Neuronal stem cell (in vitro differentiated cells): Measurements from ENCODE around the gene TULP4.

Experiments used
- DNase-seq: peaks from one replicate; pipeline ENCODE4 v3.0.0-alpha.2; 2013; ENCODE audit warnings: low spot score
- H2AFZ ChIP-seq: one replicate; pipeline ENCODE4 v1.6.1; 2013; ENCODE audit warnings: mild to moderate bottlenecking, low read length, inconsistent platforms
- H2AK5ac ChIP-seq: 2 replicates; pipeline ENCODE4 v1.6.1; 2013; ENCODE audit warnings: low read depth, mild to moderate bottlenecking, inconsistent platforms, low read length, moderate library complexity, mixed read lengths
- H2BK120ac ChIP-seq: 2 replicates; pipeline ENCODE4 v1.6.1; 2013; ENCODE audit warnings: low read depth, mild to moderate bottlenecking, inconsistent platforms, low read length, moderate library complexity, mixed read lengths
- H2BK12ac ChIP-seq: one replicate; pipeline ENCODE4 v1.6.1; 2013; ENCODE audit warnings: low read length, inconsistent platforms
- H2BK15ac ChIP-seq: 2 replicates; pipeline ENCODE4 v1.6.1; 2013; ENCODE audit warnings: mild to moderate bottlenecking, low read length, inconsistent platforms, mixed read lengths
- H2BK5ac ChIP-seq: one replicate; pipeline ENCODE4 v1.6.1; 2013; ENCODE audit warnings: inconsistent platforms, mild to moderate bottlenecking, low read length, moderate library complexity
- H3K14ac ChIP-seq: one replicate; pipeline ENCODE4 v1.6.1; 2013; ENCODE audit warnings: low read length, inconsistent platforms
- H3K18ac ChIP-seq: 2 replicates; pipeline ENCODE4 v1.6.1; 2013; ENCODE audit warnings: low read length, inconsistent platforms
- H3K23ac ChIP-seq: 2 replicates; pipeline ENCODE4 v1.6.1; 2013; ENCODE audit warnings: low read depth, mild to moderate bottlenecking, mixed read lengths, low read length, inconsistent platforms; ENCODE audit not compliant: poor library complexity
- H3K27ac ChIP-seq: replicated peaks from 3 replicates; pipeline ENCODE4 v1.5.1; 2013; ENCODE audit warnings: low read length, inconsistent platforms
- H3K27me3 ChIP-seq, 3 experiments: 2 replicates each; pipeline ENCODE4 v1.6.1; 2013; ENCODE audit warnings: low read length in 3 of 3, mild to moderate bottlenecking in 2 of 3, inconsistent platforms in 1 of 3, low read depth in 1 of 3, mixed read lengths in 1 of 3, moderate library complexity in 1 of 3; ENCODE audit not compliant: control insufficient read depth in 3 of 3, insufficient read depth in 3 of 3
- H3K36me3 ChIP-seq, 2 donors: replicated peaks in 1 of 2; 2 replicates each; pipeline ENCODE4 v1.6.1; 2013; ENCODE audit warnings: low read length in 2 of 2; ENCODE audit not compliant: control insufficient read depth in 2 of 2, insufficient read depth in 2 of 2
- H3K4ac ChIP-seq: 2 replicates; pipeline ENCODE4 v1.6.1; 2013; ENCODE audit warnings: inconsistent platforms, mild to moderate bottlenecking, low read length, moderate library complexity
- H3K4me1 ChIP-seq, 2 donors: 1 replicate in 1 of 2; 2 replicates in 1 of 2; pipeline ENCODE4 v1.6.1; 2013; ENCODE audit warnings: low read length in 2 of 2, low read depth in 1 of 2; ENCODE audit not compliant: control insufficient read depth in 2 of 2, insufficient read depth in 1 of 2
- H3K4me2 ChIP-seq: one replicate; pipeline ENCODE4 v1.6.1; 2013; ENCODE audit warnings: mild to moderate bottlenecking, low read length, inconsistent platforms; ENCODE audit not compliant: insufficient read depth, poor library complexity, severe bottlenecking
- H3K4me3 ChIP-seq, 2 donors: 2 replicates each; pipeline ENCODE4 v1.5.1; 2013; ENCODE audit warnings: low read length in 2 of 2, mild to moderate bottlenecking in 2 of 2, inconsistent platforms in 1 of 2, moderate library complexity in 1 of 2
- H3K79me1 ChIP-seq: one replicate; pipeline ENCODE4 v1.6.1; 2013; ENCODE audit warnings: low read depth, mild to moderate bottlenecking, inconsistent platforms, low read length, moderate library complexity
- H3K9ac ChIP-seq: one replicate; pipeline ENCODE4 v1.6.1; 2013; ENCODE audit warnings: mild to moderate bottlenecking, low read depth, low read length, inconsistent platforms; ENCODE audit not compliant: poor library complexity
- H3K9me3 ChIP-seq, 2 donors: replicated peaks in 1 of 2; 2 replicates each; pipeline versions ENCODE3 to v1.6.1; 2013; ENCODE audit warnings: low read length in 2 of 2, mild to moderate bottlenecking in 2 of 2, inconsistent platforms in 1 of 2, low read depth in 1 of 2, mixed read lengths in 1 of 2, moderate library complexity in 1 of 2; ENCODE audit not compliant: control insufficient read depth in 2 of 2, insufficient read depth in 1 of 2
- H4K8ac ChIP-seq: one replicate; pipeline ENCODE4 v1.6.1; 2013; ENCODE audit warnings: low read depth, mild to moderate bottlenecking, inconsistent platforms, low read length, moderate library complexity
- H4K91ac ChIP-seq: one replicate; pipeline ENCODE4 v1.6.1; 2013; ENCODE audit warnings: low read length, low read depth, mild to moderate bottlenecking, inconsistent platforms; ENCODE audit not compliant: poor library complexity
- WGBS, 2 donors: extraction: QIAGEN DNeasy Blood & Tissue Kit; methylation state at CpG; one replicate each; pipeline ENCODE4 v1.1.7; 2013; ENCODE audit warnings: missing lambda C conversion rate in 2 of 2, mixed read lengths in 1 of 2; ENCODE audit not compliant: insufficient read length in 2 of 2, insufficient replicate concordance in 1 of 2; ENCODE audit errors: extremely low coverage in 2 of 2; 5-methylcytosine and 5-hydroxymethylcytosine counted together

The TULP4 gene

DNA sequence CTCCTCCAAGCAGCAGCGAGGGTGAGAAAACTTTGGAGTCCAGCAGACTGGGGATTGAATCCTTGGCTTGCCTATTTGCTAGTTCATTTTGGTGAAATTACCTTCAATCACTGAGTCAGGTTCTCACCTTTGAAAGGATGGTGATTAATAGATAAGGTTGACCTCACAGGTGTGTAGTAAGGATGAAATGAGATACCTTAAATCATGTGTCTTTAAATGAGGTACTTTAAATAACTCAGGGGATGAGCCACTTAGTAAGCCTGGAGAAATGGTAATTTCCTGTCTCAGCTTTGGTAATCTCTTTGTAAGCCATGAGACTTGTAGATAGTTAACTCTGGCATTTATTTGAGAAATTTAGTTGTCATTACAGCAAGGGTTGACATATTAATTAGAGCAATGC is 70.2 kb downstream of the TULP4 start:
- Histone ChIP-seq H2BK5ac (no peak overlapping the region), H2BK15ac (no peak overlapping the region), H3K4ac (no peak overlapping the region), H3K27me3 (no peaks in the 10 kb centered on the region), H3K79me1 (no peaks in the 10 kb centered on the region), H3K4me1 (peaks cover 3 to 6% of the 10 kb centered on the region in 2 donors), H3K9me3 (peaks cover 3 to 5% of the 10 kb centered on the region in 2 donors), H3K36me3 (no peaks in the 10 kb centered on the region), H3K23ac (no peak overlapping the region), H3K4me3 (no peak overlapping the region), H2AK5ac (no peak overlapping the region), H3K27ac (no peak overlapping the region), H2BK120ac (no peak overlapping the region), H3K14ac (no peak overlapping the region), H2BK12ac (no peak overlapping the region), H3K9ac (no peak overlapping the region), H4K91ac (no peak overlapping the region), H3K18ac (no peak overlapping the region), H3K4me2 (no peak overlapping the region), H2AFZ (no peak overlapping the region), H4K8ac (no peak overlapping the region)
- WGBS, 2 donors: no CpG with 5 or more reads among the region's 1 CpG
- no peak for DNase-seq

DNA sequence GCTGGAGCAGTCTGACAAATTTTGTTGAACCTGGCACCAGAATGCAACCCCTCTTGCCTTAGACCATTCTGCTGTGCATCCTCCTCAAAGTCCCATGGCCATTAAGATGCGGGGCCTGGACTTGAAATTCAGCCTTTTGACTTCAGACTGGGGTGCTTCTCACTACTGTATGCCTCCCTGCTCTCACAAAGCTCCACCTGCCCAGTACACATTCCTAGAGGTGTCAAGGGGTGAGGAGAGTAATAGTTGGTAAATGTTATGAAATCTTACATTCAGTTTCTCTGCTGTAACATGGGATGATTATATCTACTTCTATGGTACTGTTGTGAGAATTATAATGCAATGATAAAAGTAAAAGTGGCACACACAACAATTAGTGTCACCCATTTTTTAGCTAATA is 70.8 kb downstream of the TULP4 start:
- peaks cover 0 to 3% of the 10 kb centered on the region in 2 donors for H3K4me1 ChIP-seq
- no peak overlapping the region for H3K23ac ChIP-seq
- no peak overlapping the region for H2BK5ac ChIP-seq
- H3K27me3 ChIP-seq: no peaks in the 10 kb centered on the region
- no peaks in the 10 kb centered on the region for H3K79me1 ChIP-seq
- H3K18ac ChIP-seq: no peak overlapping the region
- H4K8ac ChIP-seq: no peak overlapping the region
- H3K36me3 ChIP-seq: no peaks in the 10 kb centered on the region
- H3K9me3 ChIP-seq: peaks cover 3 to 5% of the 10 kb centered on the region in 2 donors
- no peak overlapping the region for H2BK120ac ChIP-seq
- WGBS, 2 donors: no CpG with 5 or more reads among the region's 1 CpG
- DNase-seq: no peak
- H3K4me3 ChIP-seq: peak overlapping the region in 1 of 2 donors; percentile 63
- no peak overlapping the region for H2AK5ac ChIP-seq
- no peak overlapping the region for H3K4me2 ChIP-seq
- H3K9ac ChIP-seq: no peak overlapping the region
- no peak overlapping the region for H2BK12ac ChIP-seq
- H4K91ac ChIP-seq: no peak overlapping the region
- H3K14ac ChIP-seq: no peak overlapping the region
- no peak overlapping the region for H3K27ac ChIP-seq
- no peak overlapping the region for H2BK15ac ChIP-seq
- H2AFZ ChIP-seq: no peak overlapping the region
- no peak overlapping the region for H3K4ac ChIP-seq

- H3K4me2 ChIP-seq: no peak overlapping the region
- no peak overlapping the region for H3K4ac ChIP-seq
- no peak overlapping the region for H2AK5ac ChIP-seq
- H2BK120ac ChIP-seq: no peak overlapping the region
- no peak overlapping the region for H3K4me3 ChIP-seq
- H4K8ac ChIP-seq: no peak overlapping the region
- no peak overlapping the region for H2AFZ ChIP-seq
- no peak overlapping the region for H3K27ac ChIP-seq
- H3K4me1 ChIP-seq: peaks cover 0 to 3% of the 10 kb centered on the region in 2 donors
- WGBS, 2 donors: no CpG with 5 or more reads among the region's 3 CpGs
- no peak overlapping the region for H3K23ac ChIP-seq
- peaks cover 3 to 5% of the 10 kb centered on the region in 2 donors for H3K9me3 ChIP-seq
- no peak overlapping the region for H3K18ac ChIP-seq
- H2BK5ac ChIP-seq: no peak overlapping the region
- H3K9ac ChIP-seq: no peak overlapping the region
- H3K14ac ChIP-seq: no peak overlapping the region
- H2BK12ac ChIP-seq: no peak overlapping the region
- no peak for DNase-seq
- H3K36me3 ChIP-seq: no peaks in the 10 kb centered on the region
- H3K79me1 ChIP-seq: no peaks in the 10 kb centered on the region
- no peak overlapping the region for H2BK15ac ChIP-seq
- no peak overlapping the region for H4K91ac ChIP-seq
- no peaks in the 10 kb centered on the region for H3K27me3 ChIP-seq
These were observed 71.3 kb downstream of the TULP4 start for GRCh38 chr6:158383542-158383941.

DNA sequence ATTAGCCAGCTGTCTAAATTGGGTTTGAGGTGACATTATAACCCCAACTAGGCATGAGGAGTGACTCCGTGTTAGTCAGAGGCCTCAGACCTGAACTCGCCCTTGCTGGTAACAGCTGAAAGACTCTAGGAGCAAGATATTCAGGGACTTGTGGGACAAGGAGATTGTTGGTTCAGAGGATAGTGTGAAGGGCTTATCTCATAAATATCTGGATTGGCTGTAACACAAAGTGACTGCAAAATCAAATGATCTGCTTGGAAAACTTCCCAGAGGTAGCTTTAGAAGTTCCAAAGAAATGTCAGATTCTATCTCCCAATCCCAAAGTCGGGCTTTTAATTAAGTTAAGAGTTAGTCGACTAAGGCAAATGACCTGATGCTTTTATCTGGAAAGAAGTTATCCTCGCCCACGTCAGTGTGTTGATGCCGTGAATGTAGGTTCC is 72.4 kb downstream of the TULP4 start:
- H3K9ac ChIP-seq: no peak overlapping the region
- no peaks in the 10 kb centered on the region for H3K79me1 ChIP-seq
- no peak overlapping the region for H2AK5ac ChIP-seq
- H4K8ac ChIP-seq: no peak overlapping the region
- no peak overlapping the region for H2BK120ac ChIP-seq
- H2BK12ac ChIP-seq: no peak overlapping the region
- no peak overlapping the region for H3K18ac ChIP-seq
- no peak overlapping the region for H3K27ac ChIP-seq
- no peak overlapping the region for H3K4ac ChIP-seq
- no peak overlapping the region for H2BK5ac ChIP-seq
- H3K14ac ChIP-seq: no peak overlapping the region
- no peaks in the 10 kb centered on the region for H3K36me3 ChIP-seq
- no peaks in the 10 kb centered on the region for H3K4me1 ChIP-seq
- H3K4me2 ChIP-seq: no peak overlapping the region
- no peak overlapping the region for H2AFZ ChIP-seq
- no peak overlapping the region for H4K91ac ChIP-seq
- DNase-seq: no peak
- peaks cover 3 to 5% of the 10 kb centered on the region in 2 donors for H3K9me3 ChIP-seq
- H2BK15ac ChIP-seq: no peak overlapping the region
- no peak overlapping the region for H3K4me3 ChIP-seq
- no peak overlapping the region for H3K23ac ChIP-seq
- WGBS, 2 donors: no CpG with 5 or more reads among the region's 7 CpGs
- H3K27me3 ChIP-seq: no peaks in the 10 kb centered on the region
